HG03095 (cell line): ENCODE results near the gene NPR1.
"Not testable (repeated sequence)": the region's sequence is repeated elsewhere in the genome, so short reads cannot be mapped to it uniquely, and the experiment has no call there.

ENCODE experiments used
- ATAC-seq: cut with Tn5 transposase; IDR thresholded peaks from one replicate; pipeline ENCODE4 v1.9.1; 2021; ENCODE audit warnings: moderate library complexity; ENCODE audit not compliant: unreplicated experiment

NPR1 gene

DNA sequence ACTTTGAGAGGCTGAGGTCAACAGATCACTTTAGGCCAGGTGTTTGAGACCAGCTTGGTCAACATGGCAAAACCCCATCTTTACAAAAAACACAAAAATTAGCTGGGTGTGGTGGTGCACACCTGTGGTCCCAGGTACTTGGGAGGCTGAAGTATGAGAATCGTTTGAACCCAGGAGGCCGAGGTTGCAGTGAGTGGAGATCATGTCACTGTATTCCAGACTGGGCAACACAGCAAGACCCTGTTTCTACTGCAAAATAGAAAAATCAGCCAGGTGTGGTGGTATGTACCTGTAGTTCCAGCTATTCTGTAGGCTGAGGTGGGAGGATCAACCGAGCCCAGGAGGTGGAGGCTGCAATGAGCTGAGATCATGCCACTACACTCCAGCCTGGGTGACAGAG lies 45.2 kb downstream of the NPR1 start:
- ATAC-seq: no peak

DNA sequence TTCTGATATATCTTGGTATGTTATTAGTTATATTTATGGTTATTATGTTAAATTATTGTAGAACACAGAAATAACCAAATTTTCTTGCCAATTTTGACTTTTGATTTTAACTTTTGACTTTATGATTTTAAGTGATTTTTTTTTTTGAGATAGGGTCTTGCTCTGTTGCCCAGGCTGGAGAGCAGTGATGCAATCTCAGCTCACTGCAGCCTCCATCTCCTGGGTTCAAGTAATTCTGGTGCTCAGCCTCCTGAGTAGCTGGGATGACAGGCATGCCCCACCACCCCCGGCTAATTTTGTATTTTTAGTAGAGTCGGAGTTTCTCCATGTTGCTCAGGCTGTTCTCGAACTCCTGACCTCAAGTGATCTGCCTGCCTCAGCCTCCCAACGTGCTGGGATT lies 46.1 kb downstream of the NPR1 start:
- ATAC-seq: not testable (repeated sequence)

DNA sequence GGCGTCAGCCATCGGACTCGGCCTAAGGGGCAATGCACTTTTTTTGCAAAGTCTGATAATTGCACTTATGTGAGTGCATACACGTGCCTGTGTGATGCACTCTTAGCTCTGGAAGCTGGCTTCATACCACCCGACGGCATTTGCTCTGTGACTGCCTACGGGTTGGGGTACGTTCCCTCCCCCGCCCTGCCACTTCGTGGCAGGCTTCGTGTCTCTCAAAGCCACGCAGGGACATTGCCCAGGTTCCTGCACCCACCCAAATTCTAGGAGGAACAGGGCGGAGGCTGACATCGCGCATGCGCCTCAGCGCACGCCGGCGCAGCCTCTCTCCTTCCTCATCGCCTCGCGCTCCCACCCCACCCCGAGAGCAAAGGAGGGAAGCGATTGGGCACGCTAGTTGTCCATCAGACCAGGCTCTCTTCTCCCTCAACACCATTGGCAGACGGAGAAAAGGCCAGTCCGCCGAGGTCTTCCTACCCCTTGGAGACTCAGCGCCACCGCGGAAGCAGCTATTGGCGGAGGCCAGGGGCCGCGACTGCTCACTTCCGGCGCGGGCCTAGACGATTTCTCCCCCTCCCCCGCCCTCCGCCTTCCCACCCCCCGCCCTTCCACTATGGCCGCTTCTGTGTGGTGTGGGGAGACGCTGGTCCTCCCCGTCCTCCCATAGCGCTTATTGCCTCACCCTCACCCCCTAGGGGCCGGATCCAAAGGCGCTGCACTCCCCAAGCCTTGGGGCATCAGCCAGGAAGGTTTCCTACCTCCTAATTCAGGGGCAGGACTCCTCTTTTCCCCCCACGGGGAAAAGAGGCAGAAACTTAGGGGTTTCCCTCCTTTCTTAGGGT lies 49.2 kb downstream of the NPR1 start, which contains the start of gene INTS3:
Gene INTS3 (plus strand): TSS at position 588 of the 842 bp plus-strand sequence. CDS start 585 bp downstream, outside the sequence.
- peak; percentile 89 for ATAC-seq

DNA sequence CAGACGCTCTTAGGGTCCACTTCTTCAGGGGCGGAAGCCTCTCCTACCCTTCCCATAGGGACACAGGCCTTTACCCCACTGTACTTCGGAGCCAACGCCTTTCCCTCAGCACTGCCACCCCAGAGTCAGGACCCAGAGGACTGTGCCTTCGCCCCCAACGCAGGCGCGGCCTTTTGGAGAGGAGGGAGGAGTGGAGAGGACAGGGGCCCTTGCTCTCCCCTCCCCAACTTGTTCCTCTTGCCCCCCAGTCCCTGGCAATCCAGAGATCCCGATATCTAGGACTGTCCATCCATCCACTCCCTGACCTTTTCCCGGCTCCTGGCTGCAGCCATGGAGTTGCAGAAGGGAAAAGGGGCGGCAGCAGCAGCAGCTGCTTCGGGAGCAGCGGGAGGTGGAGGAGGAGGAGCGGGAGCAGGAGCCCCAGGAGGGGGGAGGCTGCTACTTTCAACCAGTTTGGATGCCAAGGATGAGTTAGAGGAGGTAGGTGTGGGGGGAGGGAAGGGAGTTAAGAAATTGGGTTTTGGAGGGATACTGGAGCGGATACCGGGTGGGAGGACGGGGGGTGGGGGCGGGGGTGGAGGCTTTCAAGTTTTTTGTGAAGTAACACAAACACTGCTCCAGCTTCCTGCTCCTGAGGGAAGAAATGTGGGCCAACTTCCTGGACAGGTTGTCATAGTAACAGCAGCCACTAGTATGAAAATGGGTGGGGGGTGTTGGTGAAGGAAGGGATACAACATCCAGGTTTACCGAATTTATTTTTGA lies 50.0 kb downstream of the NPR1 start:
- ATAC-seq: no peak

DNA sequence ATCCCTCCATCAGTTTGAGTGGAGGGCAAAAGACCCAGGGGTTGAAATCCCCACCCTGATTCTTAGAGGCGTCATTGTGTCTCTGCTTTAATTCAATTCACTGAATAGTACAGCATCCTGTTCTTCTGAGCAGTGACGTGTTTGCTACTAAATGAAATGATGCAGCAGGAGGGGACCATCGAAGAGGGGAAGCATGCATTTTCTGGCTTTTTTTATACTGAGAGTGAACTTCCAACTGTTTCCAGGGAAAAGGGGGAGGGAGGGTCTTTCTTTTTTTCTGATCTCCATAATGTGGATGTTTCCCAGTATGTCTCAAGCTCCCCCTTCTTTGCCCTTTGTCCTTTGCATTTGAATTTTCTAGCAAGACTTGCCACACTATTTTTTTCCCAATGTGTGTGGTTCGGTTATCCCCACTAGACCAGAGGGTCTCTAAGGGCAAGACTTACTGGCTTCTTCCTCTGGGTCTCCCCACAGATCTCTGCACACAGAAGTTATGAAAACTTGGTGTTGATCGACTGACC lies 52.0 kb downstream of the NPR1 start:
- ATAC-seq: no peak

DNA sequence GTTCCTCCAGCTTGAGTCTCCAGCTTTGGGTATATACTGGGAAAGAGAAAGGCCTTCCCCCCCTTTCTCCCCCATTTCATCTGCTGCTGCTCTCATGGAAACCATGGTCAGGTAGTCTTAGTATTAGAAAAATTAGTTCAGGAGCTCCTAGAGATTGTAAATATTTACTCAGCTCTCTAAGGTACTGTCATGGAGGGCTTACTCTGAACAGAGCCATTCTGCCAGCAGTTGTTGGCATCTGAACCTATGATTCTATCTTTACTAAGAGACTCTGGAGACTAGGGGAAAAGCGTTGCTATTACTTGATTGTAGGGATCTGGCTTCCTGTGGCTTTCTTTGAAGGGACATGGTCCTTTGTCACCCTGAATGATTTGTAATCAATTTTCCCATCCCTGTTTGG lies 55.5 kb downstream of the NPR1 start:
- no peak for ATAC-seq

DNA sequence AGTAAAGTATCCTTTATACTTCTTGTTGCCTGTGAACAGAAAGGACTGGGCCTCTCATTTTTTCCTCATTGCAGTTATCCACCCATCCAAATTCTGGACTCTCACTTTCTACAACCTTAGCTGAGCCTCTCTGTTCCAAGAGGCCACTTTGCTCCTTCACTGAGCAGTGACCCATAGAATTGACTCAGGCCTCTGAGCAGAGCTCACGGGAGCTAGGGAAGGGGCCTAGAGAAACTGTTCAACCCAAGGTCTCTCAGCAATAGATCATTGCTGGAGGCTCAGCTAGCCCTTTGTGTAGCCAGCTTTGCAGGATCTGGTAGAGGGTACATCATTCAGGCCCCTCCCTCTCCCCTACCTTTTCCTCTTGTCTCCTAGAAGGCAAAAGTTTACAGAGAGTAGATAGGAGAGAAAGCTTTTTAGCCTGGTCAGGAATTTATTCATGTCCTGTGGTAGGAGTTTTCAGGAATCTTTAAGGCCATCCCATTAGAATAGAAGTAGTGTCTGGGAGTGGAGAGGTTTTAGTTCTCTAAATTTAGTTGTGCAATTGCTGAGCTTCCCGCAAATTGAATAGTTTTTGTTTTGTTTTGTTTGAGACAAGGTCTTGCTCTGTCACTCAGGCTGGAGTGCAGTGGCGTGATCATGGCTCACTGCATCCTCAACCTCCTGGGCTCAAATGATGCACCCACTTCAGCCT lies 56.1 kb downstream of the NPR1 start:
- no peak for ATAC-seq

DNA sequence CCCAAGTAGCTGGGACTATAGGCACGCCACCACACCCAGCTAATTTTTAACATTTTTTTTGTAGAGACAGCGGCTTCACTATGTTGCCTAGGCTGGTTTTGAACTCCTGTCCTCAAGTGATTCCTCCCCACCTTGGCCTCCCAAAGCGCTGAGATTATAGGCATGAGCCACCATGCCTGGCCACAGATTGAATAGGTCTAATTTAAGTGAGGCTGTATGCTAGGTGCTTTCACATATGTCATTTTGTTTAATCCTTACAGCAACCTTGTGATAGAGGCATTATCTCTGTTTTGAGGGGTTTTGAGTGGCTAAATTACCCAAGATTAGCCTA lies 56.6 kb downstream of the NPR1 start:
- ATAC-seq: no peak

DNA sequence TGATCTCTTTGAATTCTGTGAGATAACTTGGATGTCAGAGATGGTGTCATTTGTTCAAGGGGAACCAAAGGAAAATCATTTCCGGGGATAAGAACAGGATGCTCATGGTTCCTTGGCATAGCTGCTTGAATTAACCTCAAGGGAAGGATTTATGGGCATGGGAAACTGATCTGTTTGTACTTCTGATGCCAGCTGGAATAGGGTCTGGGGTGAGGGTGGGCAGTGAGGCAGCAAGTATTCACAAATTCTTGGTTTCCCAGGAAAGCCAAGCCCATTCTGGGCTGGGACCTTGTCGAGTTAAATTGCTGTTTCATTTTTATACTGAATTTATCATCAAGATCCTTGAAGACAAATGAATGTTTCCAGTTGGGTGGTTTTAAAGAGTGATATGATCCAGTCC lies 63.5 kb downstream of the NPR1 start:
- ATAC-seq: no peak

DNA sequence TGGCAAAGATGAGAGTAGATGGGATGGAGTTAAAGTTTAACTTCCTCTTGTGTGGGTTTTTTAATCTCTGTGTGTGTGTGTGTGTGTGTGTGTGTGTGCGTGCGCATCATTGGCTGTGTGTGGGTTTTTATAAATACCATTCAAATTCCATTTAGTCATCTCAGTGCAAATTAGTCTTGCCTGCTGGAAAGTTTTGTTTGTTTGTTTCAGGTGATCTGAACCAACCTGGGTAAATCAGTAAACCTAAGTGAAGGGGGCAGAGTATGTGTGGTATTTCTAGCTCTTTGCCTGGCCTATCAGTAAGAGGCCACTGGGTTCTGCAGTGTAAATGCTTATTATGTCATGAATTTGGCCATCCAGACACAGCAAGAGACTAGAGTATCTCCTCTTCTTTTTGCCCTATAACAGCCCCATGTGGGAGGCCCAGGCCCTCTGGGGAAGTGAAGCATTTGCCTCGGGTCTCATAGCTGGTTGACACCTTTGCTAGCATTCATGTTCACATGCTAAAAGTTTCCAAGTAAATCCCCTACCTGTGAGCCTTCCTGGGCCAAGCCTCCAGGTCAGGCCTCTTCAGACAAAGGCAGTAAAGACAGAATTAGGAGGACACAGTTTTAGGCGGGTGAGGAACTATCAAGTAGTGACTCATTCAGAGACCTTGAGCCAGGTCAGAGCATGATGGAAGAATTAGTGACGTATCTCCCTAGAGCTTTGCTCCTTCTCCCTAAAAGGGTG lies 64.1 kb downstream of the NPR1 start:
- ATAC-seq: no peak
